ENCODE data around the gene SPI1. TPM values are rescaled to one million over a fixed set of nuclear protein-coding genes. Genes with fewer than 3 reads are reported as not detected.

SPI1 gene
- total RNA-seq, 3 donors from 2014 or later, result 4.9 to 21.0 (median 20.6) TPM

DNA sequence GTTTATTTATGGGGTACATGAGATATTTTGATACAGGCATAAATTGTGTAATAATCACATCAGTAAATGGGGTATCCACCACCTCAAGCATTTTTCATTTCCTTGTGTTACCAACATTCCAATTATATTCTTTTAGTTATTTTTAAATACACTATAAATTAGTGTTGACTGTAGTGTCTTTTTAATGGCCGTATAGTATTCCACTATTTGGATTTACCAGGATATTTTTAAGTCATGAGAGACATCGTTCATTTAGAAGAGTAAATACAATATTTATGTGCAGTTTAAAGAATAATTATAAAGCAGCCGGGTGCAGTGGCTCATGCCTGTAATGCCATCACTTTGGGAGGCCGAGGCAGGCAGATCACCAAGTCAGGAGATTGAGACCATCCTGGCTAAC lies 6.2 kb upstream of the SPI1 start:
- TF ChIP-seq, protein P1, sequence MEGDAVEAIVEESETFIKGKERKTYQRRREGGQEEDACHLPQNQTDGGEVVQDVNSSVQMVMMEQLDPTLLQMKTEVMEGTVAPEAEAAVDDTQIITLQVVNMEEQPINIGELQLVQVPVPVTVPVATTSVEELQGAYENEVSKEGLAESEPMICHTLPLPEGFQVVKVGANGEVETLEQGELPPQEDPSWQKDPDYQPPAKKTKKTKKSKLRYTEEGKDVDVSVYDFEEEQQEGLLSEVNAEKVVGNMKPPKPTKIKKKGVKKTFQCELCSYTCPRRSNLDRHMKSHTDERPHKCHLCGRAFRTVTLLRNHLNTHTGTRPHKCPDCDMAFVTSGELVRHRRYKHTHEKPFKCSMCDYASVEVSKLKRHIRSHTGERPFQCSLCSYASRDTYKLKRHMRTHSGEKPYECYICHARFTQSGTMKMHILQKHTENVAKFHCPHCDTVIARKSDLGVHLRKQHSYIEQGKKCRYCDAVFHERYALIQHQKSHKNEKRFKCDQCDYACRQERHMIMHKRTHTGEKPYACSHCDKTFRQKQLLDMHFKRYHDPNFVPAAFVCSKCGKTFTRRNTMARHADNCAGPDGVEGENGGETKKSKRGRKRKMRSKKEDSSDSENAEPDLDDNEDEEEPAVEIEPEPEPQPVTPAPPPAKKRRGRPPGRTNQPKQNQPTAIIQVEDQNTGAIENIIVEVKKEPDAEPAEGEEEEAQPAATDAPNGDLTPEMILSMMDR (IDR thresholded peaks at IDR 0.05), result no peak
- intact Hi-C loops (cut with DNase I, micrococcal nuclease), result no loop called here
- DNase-seq (no peak), ATAC-seq (no peak)
- Histone ChIP-seq H3K36me3 (ENCODE audit: low read depth) (no peaks in the 10 kb centered on the region), H3K4me1 (ENCODE audit: low read depth) (no peaks in the 10 kb centered on the region), H3K9me3 (no peaks in the 10 kb centered on the region), H3K4me3 (no peak overlapping the region)

DNA sequence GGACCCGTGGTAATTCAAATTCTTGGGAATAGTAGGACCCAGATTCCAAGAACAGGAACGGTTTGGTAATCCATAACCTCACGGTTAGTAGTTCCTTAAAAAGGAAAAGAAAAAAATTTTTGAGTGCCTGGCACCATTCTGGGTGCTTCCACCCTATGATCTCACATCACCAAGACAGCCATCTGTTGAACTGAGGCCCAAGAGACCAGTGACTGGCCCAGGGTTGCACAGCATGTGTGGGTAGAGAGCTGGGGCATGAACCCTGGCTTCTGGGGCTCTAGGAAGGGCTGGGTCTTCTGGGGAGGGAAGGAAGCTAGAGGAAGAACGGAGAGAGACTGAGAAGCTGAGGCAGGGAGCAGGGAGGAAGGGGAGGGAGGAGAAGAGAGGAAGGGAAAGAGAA lies 4.7 kb upstream of the SPI1 start:
- H3K36me3 ChIP-seq (ENCODE audit: low read depth), result no peaks in the 10 kb centered on the region
- TF ChIP-seq, protein P1 (IDR thresholded peaks at IDR 0.05), result no peak
- ATAC-seq (no peak), DNase-seq (no peak)
- intact Hi-C loops (cut with DNase I, micrococcal nuclease), result no loop called here
- no peaks in the 10 kb centered on the region for H3K4me1 ChIP-seq (ENCODE audit: low read depth)
- H3K4me3 ChIP-seq, result no peak overlapping the region
- H3K9me3 ChIP-seq, result no peaks in the 10 kb centered on the region

DNA sequence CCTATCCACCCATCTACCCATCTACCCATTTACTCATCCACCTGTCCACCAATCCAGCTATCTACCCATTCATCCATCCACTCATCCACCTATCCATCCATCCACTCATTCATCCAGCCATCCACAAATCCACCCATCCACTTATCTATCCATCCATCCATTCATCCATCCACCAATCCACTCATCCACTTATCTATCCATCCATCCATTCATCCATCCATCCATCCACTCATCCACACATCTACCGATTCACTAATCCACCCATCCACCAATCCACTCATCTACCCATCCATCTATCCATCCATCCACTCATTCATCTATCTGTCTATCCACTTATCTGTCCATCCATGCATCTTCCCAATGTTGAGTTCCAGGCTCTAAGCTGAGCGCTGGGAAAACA lies 1.7 kb upstream of the SPI1 start:
- DNase-seq (no peak), ATAC-seq (no peak)
- intact Hi-C loops (cut with DNase I, micrococcal nuclease), result no loop called here
- Histone ChIP-seq H3K36me3 (ENCODE audit: low read depth) (no peaks in the 10 kb centered on the region), H3K9me3 (no peaks in the 10 kb centered on the region), H3K4me3 (no peak overlapping the region), H3K4me1 (ENCODE audit: low read depth) (no peaks in the 10 kb centered on the region)
- TF ChIP-seq, protein P1 (IDR thresholded peaks at IDR 0.05), result no peak

DNA sequence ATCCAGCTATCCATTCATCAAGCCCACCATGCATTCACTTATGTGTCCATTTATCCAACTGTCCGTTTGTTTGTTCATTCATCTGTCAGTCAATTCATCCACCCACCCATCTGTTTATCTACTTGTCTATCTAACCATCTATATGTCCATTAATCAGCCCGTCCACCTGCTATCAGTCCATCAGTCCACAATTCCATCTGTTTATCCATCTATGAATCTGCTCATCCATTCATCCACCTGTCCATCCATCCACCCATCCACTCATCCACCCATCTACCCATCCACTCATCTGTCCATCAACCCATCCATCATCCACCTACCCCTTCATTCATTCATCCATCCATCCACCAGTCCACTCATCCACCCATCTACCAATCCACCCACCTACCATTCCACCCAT lies 970 bp upstream of the SPI1 start:
- no peaks in the 10 kb centered on the region for H3K9me3 ChIP-seq
- H3K4me3 ChIP-seq, result no peak overlapping the region
- no peak for DNase-seq
- ATAC-seq, result no peak
- H3K4me1 ChIP-seq (ENCODE audit: low read depth), result no peaks in the 10 kb centered on the region
- intact Hi-C loops (cut with DNase I, micrococcal nuclease), result loop anchor here in 1 of 2 donors (10.0 kb wide), 1 partner anchor 75 kb away; no protein-coding TSS in a partner anchor
- no peaks in the 10 kb centered on the region for H3K36me3 ChIP-seq (ENCODE audit: low read depth)
- TF ChIP-seq, protein P1 (IDR thresholded peaks at IDR 0.05), result no peak

DNA sequence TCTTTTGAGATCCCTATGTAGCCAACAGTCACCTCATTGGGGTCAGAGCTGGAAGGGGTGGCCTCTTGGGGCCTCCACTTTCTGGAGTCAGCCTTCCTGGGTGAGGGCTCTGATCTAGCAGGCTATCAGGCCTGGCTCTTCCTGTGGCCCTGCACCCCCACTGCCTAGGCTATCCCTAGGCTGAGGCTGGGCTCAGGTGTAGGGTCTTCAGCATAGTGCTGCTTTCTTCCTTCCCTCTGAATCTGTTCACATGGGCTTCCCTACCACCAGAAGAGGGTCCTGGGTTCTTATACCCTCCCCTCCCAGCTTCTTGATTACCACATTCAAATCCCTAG lies 456 bp upstream of the SPI1 start:
- TF ChIP-seq, protein P1 (IDR thresholded peaks at IDR 0.05), result no peak
- intact Hi-C loops (cut with DNase I, micrococcal nuclease), result loop anchor here in 1 of 2 donors (10.0 kb wide), 1 partner anchor 76 kb away; no protein-coding TSS in a partner anchor
- DNase-seq, result no peak
- Histone ChIP-seq H3K9me3 (no peaks in the 10 kb centered on the region), H3K36me3 (ENCODE audit: low read depth) (no peaks in the 10 kb centered on the region), H3K4me1 (ENCODE audit: low read depth) (no peaks in the 10 kb centered on the region), H3K4me3 (no peak overlapping the region)
- ATAC-seq, result no peak

DNA sequence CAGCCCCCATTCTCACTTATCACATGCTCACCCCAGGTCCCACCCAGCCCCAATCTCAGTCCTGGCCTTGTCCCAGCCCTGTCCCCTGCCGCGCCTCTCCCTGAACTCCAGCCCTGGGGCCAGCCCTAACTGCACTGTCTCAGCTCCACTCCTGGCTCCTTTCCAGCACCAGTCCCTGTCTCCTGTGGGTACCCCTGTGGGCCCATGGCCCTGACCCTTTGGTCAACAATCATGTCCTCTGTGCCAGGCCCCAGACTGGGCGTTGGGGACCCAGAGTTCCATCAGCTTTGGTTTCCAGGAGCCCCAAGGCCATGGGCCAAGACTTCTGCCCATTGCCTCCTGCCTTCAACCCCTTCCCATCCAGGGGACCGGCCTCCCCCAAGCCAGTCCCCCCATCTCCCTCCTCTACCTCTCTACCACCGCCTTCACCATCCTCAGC lies 757 bp downstream of the SPI1 start:
- Histone ChIP-seq H3K4me1 (ENCODE audit: low read depth) (no peaks in the 10 kb centered on the region), H3K4me3 (no peak overlapping the region), H3K36me3 (ENCODE audit: low read depth) (no peaks in the 10 kb centered on the region), H3K9me3 (no peaks in the 10 kb centered on the region)
- ATAC-seq (peak; percentile 12), DNase-seq (no peak)
- TF ChIP-seq, protein P1 (IDR thresholded peaks at IDR 0.05), result no peak
- intact Hi-C loops (cut with DNase I, micrococcal nuclease), result loop anchor here in 1 of 2 donors (10.0 kb wide), 1 partner anchor 77 kb away; no protein-coding TSS in a partner anchor
